Ovary (tissue), 9 donors: ENCODE results near the gene ZNF595. TPM values are rescaled to one million over a fixed set of nuclear protein-coding genes. Genes with fewer than 3 reads are reported as not detected.
"Not testable (repeated sequence)": the region's sequence is repeated elsewhere in the genome, so short reads cannot be mapped to it uniquely, and the experiment has no call there.

ENCODE experiments used
- DNase-seq, 5 donors: peaks; one replicate each; pipeline ENCODE4 v3.0.0-alpha.2; 2019 to 2020
- H3K27ac ChIP-seq, 2 donors: fragments of 200-600 bp; one replicate each; pipeline versions ENCODE4 v1.5.1 to v1.8.0; 2019 to 2022
- H3K27me3 ChIP-seq: fragments of 200-600 bp; one replicate; pipeline ENCODE4 v1.8.0; 2022
- H3K36me3 ChIP-seq: fragments of 200-600 bp; sonication (generic); one replicate; pipeline ENCODE4 v1.5.1; 2019
- H3K4me1 ChIP-seq: one replicate; pipeline ENCODE4 v1.8.1; 2013; ENCODE audit warnings: mild to moderate bottlenecking, moderate library complexity; ENCODE audit not compliant: insufficient read depth
- H3K4me3 ChIP-seq: fragments of 200-600 bp; sonication (generic); one replicate; pipeline ENCODE4 v1.5.1; 2017
- H3K9me3 ChIP-seq, 2 donors: fragments of 200-600 bp in 1 of 2; sonication (generic) in 1 of 2; one replicate each; pipeline versions ENCODE4 v1.5.1 to v1.8.1; 2013 to 2019; ENCODE audit warnings: mild to moderate bottlenecking in 1 of 2, moderate library complexity in 1 of 2
- EP300 ChIP-seq: sonication (generic); formaldehyde crosslinking; IDR thresholded peaks from one replicate; pipeline ENCODE4 v1.6.1; 2017; ENCODE audit warnings: antibody characterized with exemption
- POLR2A ChIP-seq: fragments of 450-650 bp; IDR thresholded peaks from one replicate; pipeline ENCODE4 v1.6.1; 2017; ENCODE audit warnings: antibody characterized with exemption, mild to moderate bottlenecking, moderate library complexity
- WGBS, 3 donors: extraction: QIAGEN DNeasy Blood & Tissue Kit in 1 of 3; methylation state at CpG; one replicate each; pipeline versions ENCODE4 v1.1.5 to v1.1.7; 2013 to 2017; 5-methylcytosine and 5-hydroxymethylcytosine counted together
- intact Hi-C, 4 donors: fragments of 100-400 bp; cut with DNase I; formaldehyde crosslinking; loops; one replicate each; pipeline versions ENCODE4 v1.11.0 to v1.15.1; 2022 to 2023
- polyA plus RNA-seq, 2 donors: library from polyadenylated mRNA; stranded (reverse); fragments of 200-250 nt in 1 of 2; fragments of 350-450 nt in 1 of 2; fragmentation: Illumina TruSeq in 1 of 2; extraction: RNeasy Lipid Tissue Mini Kit (QIAGEN cat#74804) in 1 of 2; gene quantifications; one replicate each; pipeline ENCODE4 v1.2.3, GENCODE V29; 2013 to 2014
- total RNA-seq, 7 donors: library from RNA; depleted of rRNA in 2 of 7; stranded (reverse); fragments of >200 nt in 2 of 7; fragmentation: NEBNext Ultra II Directional in 3 of 7; extraction: Animal tissue kit (Norgen Biotek cat#: 25700) in 3 of 7; gene quantifications; one replicate each; pipeline versions ENCODE4 v1.1.0 to v1.2.4, GENCODE V29; 2016 to 2023
- TF ChIP-seq, protein P1 (sequence below), 3 donors: fragments of 450-650 bp in 2 of 3; fragments of 200-600 bp in 1 of 3; IDR thresholded peaks; one replicate each; pipeline versions ENCODE4 v1.5.1 to v1.8.0; 2016 to 2022; ENCODE audit warnings: antibody characterized with exemption in 3 of 3, mild to moderate bottlenecking in 1 of 3
- donor health status: DM: no; HTN: no; CAD: no; lungs with moderate emphysema.
- donor health status: DM: no; HTN: no; CAD: no.
- donor health status: Bipolar disorder and iron deficiency.
- donor health status: DM: yes; HTN: yes; CAD: no.
- donor health status: DM: no; HTN: no; CAD: no.
- donor health status: DM: yes; HTN: yes; CAD: no.

ZNF595 gene
- total and polyA plus RNA-seq, 9 donors = 15.9 to 70.8 (median 30.5) TPM

DNA sequence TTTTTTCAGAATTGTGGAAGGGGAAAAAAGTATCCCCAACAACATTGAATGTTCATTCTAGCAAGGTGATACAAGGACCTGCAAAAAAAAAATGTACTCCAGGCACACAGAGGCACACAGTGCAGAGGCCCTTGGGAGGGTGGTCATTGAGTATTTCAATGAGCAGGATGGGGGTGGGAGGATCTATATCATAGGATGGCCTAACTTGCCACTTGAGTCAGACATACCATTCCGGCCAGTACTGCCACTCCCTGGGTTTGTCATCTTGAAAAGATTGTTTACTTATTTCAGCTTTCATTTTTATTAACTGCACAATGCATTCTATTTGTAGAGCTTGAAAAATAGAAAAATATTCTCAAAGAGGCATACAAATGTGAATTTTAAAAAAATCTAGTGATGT lies 18.7 kb downstream of the ZNF595 start:
- no peak for DNase-seq
- no peaks in the 10 kb centered on the region for H3K4me1 ChIP-seq
- peaks cover 0 to 48% of the 10 kb centered on the region in 2 donors for H3K9me3 ChIP-seq
- no peak overlapping the region for H3K4me3 ChIP-seq
- WGBS, 3 donors = 92 to 100% (median 94%) methylated on average over 1 of the region's 1 CpG
- H3K27ac ChIP-seq = no peak overlapping the region
- intact Hi-C loops = no loop called here
- H3K36me3 ChIP-seq = no peaks in the 10 kb centered on the region
- no peaks in the 10 kb centered on the region for H3K27me3 ChIP-seq
- TF ChIP-seq EP300 (no peak), POLR2A (no peak)
- TF ChIP-seq, protein P1, sequence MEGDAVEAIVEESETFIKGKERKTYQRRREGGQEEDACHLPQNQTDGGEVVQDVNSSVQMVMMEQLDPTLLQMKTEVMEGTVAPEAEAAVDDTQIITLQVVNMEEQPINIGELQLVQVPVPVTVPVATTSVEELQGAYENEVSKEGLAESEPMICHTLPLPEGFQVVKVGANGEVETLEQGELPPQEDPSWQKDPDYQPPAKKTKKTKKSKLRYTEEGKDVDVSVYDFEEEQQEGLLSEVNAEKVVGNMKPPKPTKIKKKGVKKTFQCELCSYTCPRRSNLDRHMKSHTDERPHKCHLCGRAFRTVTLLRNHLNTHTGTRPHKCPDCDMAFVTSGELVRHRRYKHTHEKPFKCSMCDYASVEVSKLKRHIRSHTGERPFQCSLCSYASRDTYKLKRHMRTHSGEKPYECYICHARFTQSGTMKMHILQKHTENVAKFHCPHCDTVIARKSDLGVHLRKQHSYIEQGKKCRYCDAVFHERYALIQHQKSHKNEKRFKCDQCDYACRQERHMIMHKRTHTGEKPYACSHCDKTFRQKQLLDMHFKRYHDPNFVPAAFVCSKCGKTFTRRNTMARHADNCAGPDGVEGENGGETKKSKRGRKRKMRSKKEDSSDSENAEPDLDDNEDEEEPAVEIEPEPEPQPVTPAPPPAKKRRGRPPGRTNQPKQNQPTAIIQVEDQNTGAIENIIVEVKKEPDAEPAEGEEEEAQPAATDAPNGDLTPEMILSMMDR (IDR thresholded peaks at IDR 0.05) = no peak

DNA sequence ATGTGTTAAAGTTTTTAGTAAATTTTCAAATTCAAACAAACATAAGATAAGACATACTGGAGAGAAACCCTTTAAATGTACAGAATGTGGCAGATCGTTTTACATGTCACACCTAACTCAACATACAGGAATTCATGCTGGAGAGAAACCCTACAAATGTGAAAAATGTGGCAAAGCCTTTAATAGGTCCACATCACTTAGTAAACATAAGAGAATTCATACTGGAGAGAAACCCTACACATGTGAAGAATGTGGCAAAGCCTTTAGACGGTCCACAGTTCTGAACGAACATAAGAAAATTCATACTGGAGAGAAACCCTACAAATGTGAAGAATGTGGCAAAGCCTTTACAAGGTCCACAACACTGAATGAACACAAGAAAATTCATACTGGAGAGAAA lies 32.8 kb downstream of the ZNF595 start:
- no peak overlapping the region for H3K4me3 ChIP-seq

DNA sequence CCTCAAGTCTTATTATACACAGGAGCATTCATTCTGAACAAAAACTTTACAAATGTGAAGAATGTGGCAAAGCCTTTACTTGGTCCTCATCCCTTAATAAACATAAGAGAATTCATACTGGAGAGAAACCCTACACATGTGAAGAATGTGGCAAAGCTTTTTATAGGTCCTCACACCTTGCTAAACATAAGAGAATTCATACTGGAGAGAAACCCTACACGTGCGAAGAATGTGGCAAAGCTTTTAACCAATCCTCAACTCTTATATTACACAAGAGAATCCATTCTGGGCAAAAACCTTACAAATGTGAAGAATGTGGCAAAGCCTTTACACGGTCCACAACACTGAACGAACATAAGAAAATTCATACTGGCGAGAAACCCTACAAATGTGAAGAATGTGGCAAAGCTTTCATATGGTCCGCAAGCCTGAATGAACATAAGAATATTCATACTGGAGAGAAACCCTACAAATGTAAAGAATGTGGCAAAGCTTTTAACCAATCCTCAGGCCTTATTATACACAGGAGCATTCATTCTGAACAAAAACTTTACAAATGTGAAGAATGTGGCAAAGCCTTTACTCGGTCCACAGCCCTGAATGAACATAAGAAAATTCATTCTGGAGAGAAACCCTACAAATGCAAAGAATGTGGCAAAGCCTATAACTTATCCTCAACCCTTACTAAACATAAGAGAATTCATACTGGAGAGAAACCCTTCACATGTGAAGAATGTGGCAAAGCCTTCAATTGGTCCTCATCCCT lies 33.6 kb downstream of the ZNF595 start:
- intact Hi-C loops, H3K36me3 ChIP-seq, H3K4me1 ChIP-seq, H3K27ac ChIP-seq, H3K4me3 ChIP-seq, DNase-seq, H3K27me3 ChIP-seq: not testable (repeated sequence)
- 96 to 98% (median 97%) methylated on average over 7 of the region's 7 CpGs for WGBS, 3 donors
- H3K9me3 ChIP-seq = peaks cover 15 to 48% of the 10 kb centered on the region in 2 donors

More for the DNA sequence above, 32.8 kb downstream of the ZNF595 start:
- WGBS, 3 donors = 97 to 100% (median 99%) methylated on average over 3 of the region's 3 CpGs
- TF ChIP-seq, protein P1 (IDR thresholded peaks at IDR 0.05) = no peak
- TF ChIP-seq EP300 = no peak
- TF ChIP-seq POLR2A = no peak
- DNase-seq = no peak
- H3K9me3 ChIP-seq = peaks cover 15 to 46% of the 10 kb centered on the region in 2 donors
- no peaks in the 10 kb centered on the region for H3K27me3 ChIP-seq
- H3K4me1 ChIP-seq = no peaks in the 10 kb centered on the region
- no peak overlapping the region for H3K27ac ChIP-seq
- no peaks in the 10 kb centered on the region for H3K36me3 ChIP-seq
- intact Hi-C loops = no loop called here

DNA sequence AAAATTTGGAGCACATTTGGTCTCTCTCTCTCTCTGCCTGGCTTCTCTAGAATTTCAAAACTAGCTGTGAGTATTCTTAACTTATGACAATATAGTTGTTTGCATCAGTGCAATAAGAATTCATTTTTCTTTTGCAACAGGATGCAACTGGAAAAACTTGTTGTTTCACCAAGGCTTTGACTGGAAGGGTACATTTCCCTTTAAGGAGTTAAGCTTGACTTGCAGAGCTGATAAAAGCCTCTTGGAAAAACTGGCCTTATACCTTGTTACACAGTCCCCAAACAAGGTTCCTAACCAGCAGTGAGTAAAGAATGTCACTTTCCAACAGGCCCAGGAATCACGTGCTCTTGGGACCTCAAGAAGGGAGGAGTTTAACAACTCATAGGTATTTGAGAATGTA lies 45.3 kb downstream of the ZNF595 start:
- DNase-seq = no peak
- Histone ChIP-seq H3K4me1 (no peaks in the 10 kb centered on the region), H3K27me3 (no peaks in the 10 kb centered on the region), H3K4me3 (no peak overlapping the region), H3K27ac (no peak overlapping the region), H3K9me3 (peaks cover 0 to 23% of the 10 kb centered on the region in 2 donors), H3K36me3 (no peaks in the 10 kb centered on the region)
- TF ChIP-seq, protein P1 (IDR thresholded peaks at IDR 0.05) = no peak
- TF ChIP-seq EP300 = no peak
- TF ChIP-seq POLR2A = no peak
- intact Hi-C loops = no loop called here
- 83 to 96% (median 85%) methylated on average over 1 of the region's 1 CpG for WGBS, 3 donors

DNA sequence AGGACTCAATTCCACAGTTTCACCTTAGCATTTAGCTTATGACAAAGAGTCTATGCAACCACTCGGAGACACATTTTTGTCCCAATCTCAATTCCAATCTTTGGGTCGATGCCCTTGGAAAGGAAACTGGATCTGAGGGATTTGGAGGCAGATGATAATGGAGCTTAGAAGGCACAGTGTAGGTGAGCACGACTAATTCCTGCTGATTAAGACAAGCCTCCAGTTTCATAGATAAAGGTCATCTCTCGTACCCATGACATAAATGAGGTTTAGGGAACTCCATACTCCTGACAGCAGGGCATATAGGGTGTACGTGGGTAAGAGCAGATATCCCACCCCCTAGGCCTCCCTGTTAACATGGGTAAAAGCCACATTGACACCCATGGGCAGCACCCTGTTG lies 46.7 kb downstream of the ZNF595 start:
- Histone ChIP-seq H3K4me3 (no peak overlapping the region), H3K27ac (no peak overlapping the region), H3K4me1 (no peaks in the 10 kb centered on the region), H3K27me3 (no peaks in the 10 kb centered on the region), H3K36me3 (no peaks in the 10 kb centered on the region), H3K9me3 (peaks cover 0 to 13% of the 10 kb centered on the region in 2 donors)
- intact Hi-C loops = no loop called here
- TF ChIP-seq POLR2A = no peak
- TF ChIP-seq, protein P1 (IDR thresholded peaks at IDR 0.05) = no peak
- no peak for TF ChIP-seq EP300
- 85 to 90% (median 87%) methylated on average over 5 of the region's 5 CpGs for WGBS, 3 donors
- DNase-seq = no peak
